DOHH2 (cell line): ENCODE data around the gene ORMDL3.

Experiments used
- EZH2phosphoT487 ChIP-seq: fragments of 200-600 bp; sonication (generic); IDR thresholded peaks from 2 replicates; pipeline ENCODE4 v1.6.1; 2017; ENCODE audit warnings: borderline replicate concordance, mild to moderate bottlenecking, antibody characterized with exemption, low read length, moderate library complexity, mixed read lengths
- TF ChIP-seq, protein P1 (sequence below): fragments of 200-600 bp; sonication (generic); IDR thresholded peaks from one replicate; pipeline ENCODE4 v1.5.1; 2014; ENCODE audit warnings: antibody characterized with exemption, mild to moderate bottlenecking, low read depth, low read length; ENCODE audit not compliant: poor library complexity, severe bottlenecking

DNA sequence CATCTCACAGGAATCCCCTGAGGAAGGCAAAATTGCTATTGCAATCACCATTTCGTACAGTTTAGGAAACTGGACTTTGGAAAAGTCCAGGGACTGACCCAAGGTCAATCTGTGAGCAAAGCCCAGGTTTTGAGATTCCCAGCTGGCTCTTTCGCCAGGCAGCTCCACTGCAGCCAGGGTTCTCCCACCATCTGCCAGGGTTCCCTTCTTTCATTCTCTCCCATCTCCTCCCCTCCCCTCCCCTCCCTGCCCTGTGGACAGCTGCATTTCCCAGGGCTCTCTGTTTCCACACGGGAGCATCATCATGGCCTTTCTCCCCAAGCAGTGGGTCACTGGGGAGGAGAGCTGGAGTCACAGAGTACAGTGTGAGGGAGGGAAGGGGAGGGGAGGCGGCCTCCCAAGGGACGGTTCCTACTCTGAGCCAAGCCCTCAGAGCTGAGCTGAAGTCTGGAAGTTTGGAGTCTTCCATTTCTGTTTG, 23.5 kb upstream of the ORMDL3 start:
- TF ChIP-seq, protein P1, sequence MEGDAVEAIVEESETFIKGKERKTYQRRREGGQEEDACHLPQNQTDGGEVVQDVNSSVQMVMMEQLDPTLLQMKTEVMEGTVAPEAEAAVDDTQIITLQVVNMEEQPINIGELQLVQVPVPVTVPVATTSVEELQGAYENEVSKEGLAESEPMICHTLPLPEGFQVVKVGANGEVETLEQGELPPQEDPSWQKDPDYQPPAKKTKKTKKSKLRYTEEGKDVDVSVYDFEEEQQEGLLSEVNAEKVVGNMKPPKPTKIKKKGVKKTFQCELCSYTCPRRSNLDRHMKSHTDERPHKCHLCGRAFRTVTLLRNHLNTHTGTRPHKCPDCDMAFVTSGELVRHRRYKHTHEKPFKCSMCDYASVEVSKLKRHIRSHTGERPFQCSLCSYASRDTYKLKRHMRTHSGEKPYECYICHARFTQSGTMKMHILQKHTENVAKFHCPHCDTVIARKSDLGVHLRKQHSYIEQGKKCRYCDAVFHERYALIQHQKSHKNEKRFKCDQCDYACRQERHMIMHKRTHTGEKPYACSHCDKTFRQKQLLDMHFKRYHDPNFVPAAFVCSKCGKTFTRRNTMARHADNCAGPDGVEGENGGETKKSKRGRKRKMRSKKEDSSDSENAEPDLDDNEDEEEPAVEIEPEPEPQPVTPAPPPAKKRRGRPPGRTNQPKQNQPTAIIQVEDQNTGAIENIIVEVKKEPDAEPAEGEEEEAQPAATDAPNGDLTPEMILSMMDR = no peak
- no peak for TF ChIP-seq EZH2phosphoT487
